Esophagus squamous epithelium (tissue), 5 donors: ENCODE results near the gene PLIN5. TPM values are rescaled to one million over a fixed set of nuclear protein-coding genes. Genes with fewer than 3 reads are reported as not detected.
A peak's percentile ranks its signal among the peaks of the same experiment; 100 is the strongest.

ENCODE experiments used
- DNase-seq: peaks from one replicate; lab custom pipeline; 2025; lab: John Stamatoyannopoulos, UW
- H3K27ac ChIP-seq, 4 donors: fragments of 200-600 bp; sonication (generic); one replicate each; pipeline ENCODE4 v1.5.1; 2016 to 2019; ENCODE audit warnings: mild to moderate bottlenecking in 1 of 4
- H3K27me3 ChIP-seq, 4 donors: fragments of 200-600 bp; sonication (generic); 1 replicate in 3 of 4; 2 replicates in 1 of 4; pipeline versions ENCODE4 v1.5.1 to v1.6.0; 2017 to 2021; ENCODE audit warnings: antibody characterized with exemption in 1 of 4
- H3K36me3 ChIP-seq, 3 donors: fragments of 200-600 bp; sonication (generic); one replicate each; pipeline ENCODE4 v1.5.1; 2016 to 2019
- H3K4me1 ChIP-seq, 3 donors: fragments of 200-600 bp; sonication (generic); one replicate each; pipeline ENCODE4 v1.5.1; 2017 to 2019
- H3K4me3 ChIP-seq, 4 donors: fragments of 200-600 bp; sonication (generic); 1 replicate in 3 of 4; 2 replicates in 1 of 4; pipeline ENCODE4 v1.5.1; 2016 to 2019; ENCODE audit warnings: mild to moderate bottlenecking in 2 of 4, moderate library complexity in 1 of 4
- H3K9me3 ChIP-seq, 3 donors: fragments of 200-600 bp; sonication (generic); one replicate each; pipeline ENCODE4 v1.5.1; 2016 to 2019
- POLR2A ChIP-seq, 4 donors: fragments of 450-650 bp; IDR thresholded peaks; one replicate each; pipeline ENCODE4 v1.6.1; 2017; ENCODE audit warnings: antibody characterized with exemption in 4 of 4, mild to moderate bottlenecking in 4 of 4, moderate library complexity in 3 of 4
- WGBS, 2 donors: methylation state at CpG; one replicate each; pipeline ENCODE4 v1.1.5; 2018; 5-methylcytosine and 5-hydroxymethylcytosine counted together
- intact Hi-C: fragments of 100-400 bp; cut with DNase I; formaldehyde crosslinking; loops from one replicate; pipeline ENCODE4 v1.15.0; 2022
- total RNA-seq, 4 donors: library from RNA; depleted of rRNA; stranded (reverse); fragments of >200 nt; gene quantifications; one replicate each; pipeline ENCODE4 v1.1.0, GENCODE V29; 2016
- TF ChIP-seq, protein P1 (sequence below), 6 experiments: fragments of 450-650 bp in 4 of 6; fragments of 200-600 bp in 2 of 6; sonication (generic) in 2 of 6; IDR thresholded peaks; one replicate each; pipeline ENCODE4 v1.5.1; 2016 to 2019; ENCODE audit warnings: antibody characterized with exemption in 6 of 6, mild to moderate bottlenecking in 4 of 6, moderate library complexity in 4 of 6
- donor health status: DM: yes; HTN: yes; CAD: no.

PLIN5 gene
- total RNA-seq, 4 donors from 2014 or later, result 1.9 to 12.9 (median 5.2) TPM

DNA sequence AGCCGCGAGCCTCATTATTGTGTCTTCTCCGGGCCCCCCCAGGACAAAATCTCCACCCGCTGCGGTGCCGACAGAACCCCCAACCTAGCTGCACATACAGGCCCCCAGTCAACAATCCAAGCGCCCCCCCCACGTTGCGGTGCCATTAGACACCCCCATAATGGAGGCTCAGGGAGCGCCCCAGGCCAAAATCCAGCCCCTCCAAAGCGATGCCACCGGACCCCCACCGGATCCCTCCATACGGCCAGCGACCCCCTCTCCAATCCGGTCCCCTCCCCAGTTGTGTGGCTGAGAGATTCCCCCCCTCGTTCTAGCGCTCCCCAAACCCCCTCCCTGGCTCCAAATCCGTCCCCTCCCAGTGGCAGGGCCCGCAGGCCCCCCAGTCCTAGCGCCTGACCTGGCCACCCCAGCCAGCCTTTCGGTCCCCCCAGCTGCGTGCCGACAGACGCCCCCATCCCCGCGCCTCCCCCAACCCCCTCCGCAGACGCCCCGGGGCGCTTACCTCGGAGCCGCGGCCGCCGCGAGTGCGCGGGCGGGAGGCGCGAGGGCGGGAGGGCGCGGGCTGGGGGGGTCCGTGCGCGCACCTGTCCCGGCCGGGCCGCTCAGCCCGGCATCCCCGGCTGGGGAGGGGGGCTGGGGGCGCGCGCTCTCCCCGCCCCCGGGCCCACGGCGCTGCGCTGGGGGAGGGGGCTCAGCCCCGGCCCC, 46.1 kb upstream of the PLIN5 start:
- H3K4me3 ChIP-seq, result peak overlapping the region in 3 of 4 donors; percentile 33 to 62 (median 41)
- peaks cover 9 to 33% (median 18%) of the 10 kb centered on the region in 3 donors for H3K4me1 ChIP-seq
- H3K27ac ChIP-seq, result peak overlapping the region in 1 of 4 donors; percentile 55
- H3K36me3 ChIP-seq, result no peaks in the 10 kb centered on the region
- 0% methylated on average over 8 of the region's 62 CpGs; no CpG with 5 or more reads in 1 of the 2 donors for WGBS, 2 donors
- peaks cover 11 to 100% (median 25%) of the 10 kb centered on the region in 4 donors for H3K27me3 ChIP-seq
- intact Hi-C loops, result no loop called here
- DNase-seq, result no peak
- no peaks in the 10 kb centered on the region for H3K9me3 ChIP-seq
- TF ChIP-seq, protein P1, sequence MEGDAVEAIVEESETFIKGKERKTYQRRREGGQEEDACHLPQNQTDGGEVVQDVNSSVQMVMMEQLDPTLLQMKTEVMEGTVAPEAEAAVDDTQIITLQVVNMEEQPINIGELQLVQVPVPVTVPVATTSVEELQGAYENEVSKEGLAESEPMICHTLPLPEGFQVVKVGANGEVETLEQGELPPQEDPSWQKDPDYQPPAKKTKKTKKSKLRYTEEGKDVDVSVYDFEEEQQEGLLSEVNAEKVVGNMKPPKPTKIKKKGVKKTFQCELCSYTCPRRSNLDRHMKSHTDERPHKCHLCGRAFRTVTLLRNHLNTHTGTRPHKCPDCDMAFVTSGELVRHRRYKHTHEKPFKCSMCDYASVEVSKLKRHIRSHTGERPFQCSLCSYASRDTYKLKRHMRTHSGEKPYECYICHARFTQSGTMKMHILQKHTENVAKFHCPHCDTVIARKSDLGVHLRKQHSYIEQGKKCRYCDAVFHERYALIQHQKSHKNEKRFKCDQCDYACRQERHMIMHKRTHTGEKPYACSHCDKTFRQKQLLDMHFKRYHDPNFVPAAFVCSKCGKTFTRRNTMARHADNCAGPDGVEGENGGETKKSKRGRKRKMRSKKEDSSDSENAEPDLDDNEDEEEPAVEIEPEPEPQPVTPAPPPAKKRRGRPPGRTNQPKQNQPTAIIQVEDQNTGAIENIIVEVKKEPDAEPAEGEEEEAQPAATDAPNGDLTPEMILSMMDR (IDR thresholded peaks at IDR 0.05), result no peak
- no peak for TF ChIP-seq POLR2A (IDR thresholded peaks at IDR 0.05)

DNA sequence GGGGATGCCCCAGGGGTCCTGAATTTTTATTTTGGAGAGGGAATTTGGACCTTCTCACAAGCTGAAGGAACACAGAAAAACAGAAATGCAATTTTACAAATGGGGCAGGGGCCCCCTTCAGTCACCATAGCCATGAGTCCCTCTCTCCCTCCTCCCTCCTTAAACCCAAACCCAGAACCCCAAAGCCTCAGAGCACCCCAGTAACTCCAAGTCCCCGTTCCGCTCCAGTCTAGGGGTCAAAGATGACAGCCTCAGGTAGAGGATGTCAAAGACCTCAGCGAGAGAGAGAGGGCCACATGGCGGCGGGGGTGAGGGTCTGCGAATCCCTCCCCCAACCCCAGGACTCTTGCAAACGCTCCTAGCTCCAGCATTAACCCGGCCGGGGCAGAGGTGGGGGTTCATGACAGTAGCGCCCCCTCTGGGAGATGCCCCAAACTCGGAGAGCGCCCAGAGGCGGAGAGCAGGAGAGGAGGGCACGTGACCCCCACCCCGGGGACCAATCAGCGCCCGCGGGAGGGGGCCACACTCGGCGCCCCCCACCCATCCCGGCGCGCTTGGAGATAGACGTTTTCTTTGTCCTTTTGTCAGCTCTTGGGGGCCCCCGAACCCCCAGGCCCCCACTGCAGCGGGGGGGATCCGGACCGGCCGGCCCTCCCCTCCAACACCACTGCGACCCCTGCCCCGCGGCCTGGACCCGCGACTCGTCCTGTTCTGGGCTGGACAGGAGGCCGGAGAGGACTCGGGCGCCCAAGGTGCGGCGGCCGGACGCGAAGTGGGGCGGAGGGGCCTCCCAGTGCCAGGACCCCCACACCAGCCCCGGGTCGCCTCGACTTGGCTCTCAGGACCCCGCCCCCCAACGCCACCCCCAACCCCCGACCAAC, 45.2 kb upstream of the PLIN5 start:
- Histone ChIP-seq H3K4me3 (peak overlapping the region in 3 of 4 donors; percentile 33 to 62 (median 41)), H3K27me3 (peaks cover 11 to 100% (median 24%) of the 10 kb centered on the region in 4 donors)

DNA sequence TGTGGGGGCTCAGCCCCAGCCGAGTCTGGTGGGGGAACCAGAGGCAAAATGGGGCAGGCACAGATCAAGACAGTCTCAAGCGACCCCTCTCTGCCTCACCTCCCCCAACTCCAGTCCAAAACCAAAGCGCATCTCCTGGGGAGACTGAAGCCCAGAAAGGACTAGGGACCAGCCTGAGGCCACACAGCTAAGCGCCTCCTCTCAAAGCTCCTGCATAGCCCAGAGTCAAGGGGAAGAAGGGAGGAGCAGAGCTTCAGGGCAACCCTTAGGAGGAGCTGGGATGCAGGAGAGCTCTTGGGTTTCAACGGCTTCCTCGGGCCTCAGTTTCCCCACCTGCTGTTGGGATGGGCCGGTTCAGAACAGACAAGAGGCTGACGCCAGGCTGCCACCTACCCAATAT, 44.4 kb upstream of the PLIN5 start:
- H3K36me3 ChIP-seq, result no peaks in the 10 kb centered on the region
- H3K4me1 ChIP-seq, result peaks cover 11 to 42% (median 11%) of the 10 kb centered on the region in 3 donors
- TF ChIP-seq POLR2A (IDR thresholded peaks at IDR 0.05), result no peak
- TF ChIP-seq, protein P1 (IDR thresholded peaks at IDR 0.05), result no peak
- H3K27me3 ChIP-seq, result peaks cover 6 to 100% (median 21%) of the 10 kb centered on the region in 4 donors
- intact Hi-C loops, result loop anchor here (5.0 kb wide), 1 partner anchor 53 kb away; no protein-coding TSS in a partner anchor
- no peak overlapping the region for H3K27ac ChIP-seq
- H3K9me3 ChIP-seq, result no peaks in the 10 kb centered on the region
- no peak for DNase-seq
- H3K4me3 ChIP-seq, result no peak overlapping the region
- 56 to 67% methylated on average over 4 to 5 of the region's 8 CpGs for WGBS, 2 donors

More for the DNA sequence above, 45.2 kb upstream of the PLIN5 start:
- Histone ChIP-seq H3K4me1 (peaks cover 10 to 41% (median 18%) of the 10 kb centered on the region in 3 donors), H3K27ac (peak overlapping the region in 1 of 4 donors; percentile 55), H3K36me3 (no peaks in the 10 kb centered on the region), H3K9me3 (no peaks in the 10 kb centered on the region)
- intact Hi-C loops, result no loop called here
- DNase-seq, result no peak
- TF ChIP-seq POLR2A (IDR thresholded peaks at IDR 0.05), result no peak
- TF ChIP-seq, protein P1 (IDR thresholded peaks at IDR 0.05), result no peak
- WGBS, 2 donors, result no CpG with 5 or more reads among the region's 50 CpGs

DNA sequence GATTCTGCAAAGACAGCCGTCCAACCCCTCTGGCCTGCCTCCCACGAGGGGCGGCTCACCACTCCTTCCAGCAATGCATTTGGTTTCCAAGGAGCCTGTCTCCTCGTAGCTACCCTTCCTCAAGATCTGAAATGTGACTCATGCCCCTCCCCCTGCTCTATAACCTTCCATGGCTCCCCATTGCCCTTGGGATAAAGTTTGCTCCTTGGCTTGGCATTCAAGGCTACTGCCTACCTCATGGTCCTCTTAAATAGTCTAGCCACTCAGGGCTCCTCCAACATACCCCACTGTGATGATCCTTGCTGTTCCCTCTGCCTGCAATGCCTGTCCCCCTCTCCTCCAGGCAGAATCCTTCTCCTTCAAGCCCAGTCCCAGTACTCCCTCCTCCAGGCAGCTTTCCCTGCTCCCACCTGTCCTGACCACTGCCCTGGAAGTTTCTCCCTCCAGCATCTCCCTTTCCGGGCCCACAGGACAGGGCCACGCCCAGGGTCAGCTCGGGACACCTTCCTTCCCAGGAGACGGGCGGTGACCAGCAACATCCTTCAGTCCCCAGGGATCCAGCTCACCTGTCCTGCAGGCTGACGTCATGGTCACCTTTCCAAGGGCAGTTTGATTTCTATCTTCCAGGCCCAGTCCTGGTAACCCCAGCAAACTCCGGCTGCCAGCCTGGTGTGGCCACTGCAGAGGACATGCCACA, 43.7 kb upstream of the PLIN5 start:
- WGBS, 2 donors, result 48 to 52% methylated on average over 7 to 9 of the region's 11 CpGs
- Histone ChIP-seq H3K4me3 (no peak overlapping the region), H3K27me3 (peaks cover 3 to 100% (median 18%) of the 10 kb centered on the region in 4 donors), H3K4me1 (peaks cover 5 to 40% (median 6%) of the 10 kb centered on the region in 3 donors), H3K27ac (peak overlapping the region in 1 of 4 donors; percentile 3), H3K9me3 (no peaks in the 10 kb centered on the region), H3K36me3 (no peaks in the 10 kb centered on the region)
- intact Hi-C loops, result loop anchor here (5.0 kb wide), 1 partner anchor 54 kb away; no protein-coding TSS in a partner anchor
- TF ChIP-seq, protein P1 (IDR thresholded peaks at IDR 0.05), result no peak
- TF ChIP-seq POLR2A (IDR thresholded peaks at IDR 0.05), result no peak
- no peak for DNase-seq
